ENCODE data around the gene SLC17A1. TPM values are rescaled to one million over a fixed set of nuclear protein-coding genes. Genes with fewer than 3 reads are reported as not detected.

Gene SLC17A1, protein sequence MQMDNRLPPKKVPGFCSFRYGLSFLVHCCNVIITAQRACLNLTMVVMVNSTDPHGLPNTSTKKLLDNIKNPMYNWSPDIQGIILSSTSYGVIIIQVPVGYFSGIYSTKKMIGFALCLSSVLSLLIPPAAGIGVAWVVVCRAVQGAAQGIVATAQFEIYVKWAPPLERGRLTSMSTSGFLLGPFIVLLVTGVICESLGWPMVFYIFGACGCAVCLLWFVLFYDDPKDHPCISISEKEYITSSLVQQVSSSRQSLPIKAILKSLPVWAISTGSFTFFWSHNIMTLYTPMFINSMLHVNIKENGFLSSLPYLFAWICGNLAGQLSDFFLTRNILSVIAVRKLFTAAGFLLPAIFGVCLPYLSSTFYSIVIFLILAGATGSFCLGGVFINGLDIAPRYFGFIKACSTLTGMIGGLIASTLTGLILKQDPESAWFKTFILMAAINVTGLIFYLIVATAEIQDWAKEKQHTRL
- not detected in 2 replicates for total RNA-seq
- long read RNA-seq = 0 reads

DNA sequence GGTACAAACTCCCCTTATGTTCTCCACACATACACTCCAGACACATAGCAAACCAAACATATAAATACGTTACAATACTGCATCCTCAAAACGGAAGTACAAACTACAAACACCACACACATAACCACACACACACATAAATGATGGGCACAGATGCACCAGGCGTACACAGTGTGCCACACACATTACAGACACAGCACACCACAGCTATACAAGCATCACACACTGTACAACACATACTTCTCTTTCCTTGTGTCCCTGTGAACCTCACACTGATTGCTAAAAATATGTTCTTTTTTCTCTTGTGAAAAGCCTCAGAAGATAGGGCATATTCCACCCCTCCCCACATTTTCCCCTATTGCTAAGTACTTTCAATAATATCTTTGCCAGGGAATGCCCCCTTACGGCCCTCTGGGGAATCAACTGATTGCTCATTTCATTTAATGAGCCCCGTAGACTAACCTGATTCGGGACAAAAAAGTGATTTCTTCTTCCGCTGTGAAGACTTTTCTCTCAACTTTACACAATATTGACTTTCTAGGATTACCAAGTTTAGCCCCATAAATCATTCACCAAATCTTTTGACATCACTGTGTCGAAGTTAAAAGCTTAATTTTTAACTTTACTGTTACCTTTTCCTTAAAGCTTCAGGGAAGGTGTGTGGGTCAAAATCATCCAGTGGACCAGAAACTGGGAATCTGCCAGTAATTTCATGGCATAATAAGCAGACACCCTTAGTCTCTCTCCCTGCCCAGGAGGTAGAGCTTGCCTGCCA is at the start of gene SLC17A1:
Gene SLC17A1 (minus strand): TSS at position 521 of the 775 bp plus-strand sequence. CDS start 1,495 bp downstream, outside the sequence.
- H3K27me3 Mint-ChIP-seq (ENCODE audit: low read depth) = no peaks in the 10 kb centered on the region
- no peak within 1 kb of the TSS for H3K4me3 Mint-ChIP-seq
- H3K4me1 Mint-ChIP-seq = no peaks in the 10 kb centered on the region
- TF ChIP-seq, protein P1, sequence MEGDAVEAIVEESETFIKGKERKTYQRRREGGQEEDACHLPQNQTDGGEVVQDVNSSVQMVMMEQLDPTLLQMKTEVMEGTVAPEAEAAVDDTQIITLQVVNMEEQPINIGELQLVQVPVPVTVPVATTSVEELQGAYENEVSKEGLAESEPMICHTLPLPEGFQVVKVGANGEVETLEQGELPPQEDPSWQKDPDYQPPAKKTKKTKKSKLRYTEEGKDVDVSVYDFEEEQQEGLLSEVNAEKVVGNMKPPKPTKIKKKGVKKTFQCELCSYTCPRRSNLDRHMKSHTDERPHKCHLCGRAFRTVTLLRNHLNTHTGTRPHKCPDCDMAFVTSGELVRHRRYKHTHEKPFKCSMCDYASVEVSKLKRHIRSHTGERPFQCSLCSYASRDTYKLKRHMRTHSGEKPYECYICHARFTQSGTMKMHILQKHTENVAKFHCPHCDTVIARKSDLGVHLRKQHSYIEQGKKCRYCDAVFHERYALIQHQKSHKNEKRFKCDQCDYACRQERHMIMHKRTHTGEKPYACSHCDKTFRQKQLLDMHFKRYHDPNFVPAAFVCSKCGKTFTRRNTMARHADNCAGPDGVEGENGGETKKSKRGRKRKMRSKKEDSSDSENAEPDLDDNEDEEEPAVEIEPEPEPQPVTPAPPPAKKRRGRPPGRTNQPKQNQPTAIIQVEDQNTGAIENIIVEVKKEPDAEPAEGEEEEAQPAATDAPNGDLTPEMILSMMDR (conservative IDR thresholded peaks at IDR 0.05) = no peak
- H3K27ac Mint-ChIP-seq (ENCODE audit: unreplicated experiment) = no peak within 1 kb of the TSS
- H3K36me3 Mint-ChIP-seq (ENCODE audit: low read depth) = no peaks in the 10 kb centered on the region
- DNase-seq (ENCODE audit: low read depth, low spot score) = no peak
- no peaks in the 10 kb centered on the region for H3K9me3 Mint-ChIP-seq

DNA sequence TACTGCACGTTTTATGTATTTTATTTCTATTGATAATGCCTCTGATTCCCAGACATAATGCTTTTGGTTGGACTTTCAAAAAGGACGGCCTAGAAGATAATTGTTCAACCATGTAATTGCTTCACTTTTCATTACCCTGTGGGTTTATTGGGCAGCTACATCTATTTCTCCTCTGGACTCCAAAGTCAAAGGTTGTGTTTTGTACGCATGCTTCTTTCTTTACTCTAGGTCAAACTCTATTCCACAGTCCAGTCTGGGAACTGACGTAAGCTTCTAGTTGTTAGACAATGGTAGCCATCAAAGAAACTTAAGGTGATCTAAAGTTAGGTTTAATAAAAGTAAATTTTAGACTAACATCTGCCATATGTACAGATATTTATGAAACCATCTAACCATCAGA is 48.7 kb upstream of the SLC17A1 start:
- Mint-ChIP-seq H3K36me3 (ENCODE audit: low read depth) (no peaks in the 10 kb centered on the region), H3K27me3 (ENCODE audit: low read depth) (peaks cover 7% of the 10 kb centered on the region), H3K4me1 (no peaks in the 10 kb centered on the region), H3K4me3 (no peak overlapping the region), H3K27ac (ENCODE audit: unreplicated experiment) (no peak overlapping the region), H3K9me3 (no peaks in the 10 kb centered on the region)
- DNase-seq (ENCODE audit: low read depth, low spot score) = no peak
- TF ChIP-seq, protein P1 (conservative IDR thresholded peaks at IDR 0.05) = no peak

DNA sequence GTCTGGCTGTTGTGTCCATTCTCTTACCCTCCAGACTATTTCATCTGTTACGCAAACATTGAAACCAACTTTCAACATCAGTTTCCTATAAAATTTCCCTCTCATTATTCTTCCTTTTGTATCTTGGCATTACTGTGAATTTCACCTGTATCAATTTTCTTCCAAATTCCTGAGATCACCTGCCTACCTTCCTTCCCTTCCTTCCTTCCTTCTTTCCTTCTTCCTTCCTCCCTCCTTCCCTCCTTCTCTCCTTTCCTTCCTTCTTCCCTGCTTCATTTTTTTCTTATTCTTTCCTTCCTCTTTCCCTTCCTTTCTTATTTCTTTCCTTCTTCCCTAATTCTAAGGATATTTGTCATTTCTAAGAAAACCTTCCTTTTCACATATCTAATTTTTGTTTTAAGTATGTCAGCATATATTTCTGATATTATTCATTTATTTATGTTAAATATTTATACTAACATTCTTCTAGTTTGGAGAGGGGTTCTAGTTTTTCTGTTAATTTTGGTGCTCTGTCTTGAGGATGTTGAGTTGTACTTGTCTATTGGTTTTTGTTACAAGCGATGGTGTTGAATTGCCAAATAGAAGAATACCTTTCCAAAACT is 47.0 kb upstream of the SLC17A1 start:
- H3K36me3 Mint-ChIP-seq (ENCODE audit: low read depth) = no peaks in the 10 kb centered on the region
- TF ChIP-seq, protein P1 (conservative IDR thresholded peaks at IDR 0.05) = no peak
- no peaks in the 10 kb centered on the region for H3K4me1 Mint-ChIP-seq
- peaks cover 7% of the 10 kb centered on the region for H3K27me3 Mint-ChIP-seq (ENCODE audit: low read depth)
- H3K4me3 Mint-ChIP-seq = no peak overlapping the region
- DNase-seq (ENCODE audit: low read depth, low spot score) = no peak
- no peaks in the 10 kb centered on the region for H3K9me3 Mint-ChIP-seq
- no peak overlapping the region for H3K27ac Mint-ChIP-seq (ENCODE audit: unreplicated experiment)

DNA sequence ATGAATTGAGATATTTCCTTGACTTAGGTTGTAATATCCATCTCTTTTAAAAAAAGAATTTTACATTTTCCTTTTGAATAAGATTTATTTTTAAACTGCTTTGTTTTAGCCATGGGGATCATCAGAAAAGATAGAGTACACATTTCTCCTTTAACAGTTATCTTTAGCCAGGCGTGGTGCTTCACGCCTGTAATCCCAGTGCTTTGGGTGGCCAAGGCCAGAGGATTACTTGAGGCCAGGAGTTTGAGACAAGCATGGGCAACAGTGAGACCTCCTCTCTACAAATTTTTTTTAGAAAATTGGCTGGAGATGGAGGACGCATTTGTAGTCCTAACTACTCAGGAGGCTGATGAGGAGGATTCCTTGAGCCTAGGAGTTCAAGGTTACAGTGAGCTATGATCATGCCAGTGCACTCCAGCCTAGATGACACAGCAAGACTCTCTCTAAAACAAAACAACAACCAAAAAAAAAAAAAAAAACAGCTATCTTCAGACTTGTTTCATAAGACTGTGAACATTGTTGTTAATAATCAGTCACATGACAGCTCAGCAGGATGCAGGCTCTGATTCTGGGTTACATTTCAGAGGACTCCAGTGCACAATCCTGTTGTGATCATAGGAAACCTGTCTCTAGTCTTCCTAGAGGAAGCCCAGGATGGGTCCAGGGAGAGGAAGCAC is 44.2 kb upstream of the SLC17A1 start:
- Mint-ChIP-seq H3K36me3 (ENCODE audit: low read depth) (no peaks in the 10 kb centered on the region), H3K27ac (ENCODE audit: unreplicated experiment) (no peak overlapping the region), H3K9me3 (peaks cover 3% of the 10 kb centered on the region), H3K4me3 (no peak overlapping the region), H3K27me3 (ENCODE audit: low read depth) (no peaks in the 10 kb centered on the region), H3K4me1 (no peaks in the 10 kb centered on the region)
- no peak for DNase-seq (ENCODE audit: low read depth, low spot score)
- TF ChIP-seq, protein P1 (conservative IDR thresholded peaks at IDR 0.05) = no peak

DNA sequence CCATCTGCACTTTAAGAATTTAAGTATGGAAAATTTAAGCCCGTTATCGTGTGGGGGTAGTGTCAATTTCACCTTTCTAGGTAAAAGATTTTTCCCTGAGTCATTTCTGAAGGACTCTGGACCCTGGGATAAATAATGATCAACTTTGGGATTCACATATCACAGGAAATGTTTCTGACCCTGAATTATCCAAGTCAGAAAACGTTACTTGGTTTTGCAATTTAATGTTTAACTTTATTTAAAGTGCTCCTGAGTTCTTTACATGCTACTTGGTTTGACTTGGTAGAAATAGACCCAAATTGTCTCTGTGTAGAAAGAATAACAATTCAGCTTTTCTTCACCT is 43.7 kb upstream of the SLC17A1 start:
- TF ChIP-seq, protein P1 (conservative IDR thresholded peaks at IDR 0.05) = no peak
- H3K27ac Mint-ChIP-seq (ENCODE audit: unreplicated experiment) = no peak overlapping the region
- DNase-seq (ENCODE audit: low read depth, low spot score) = no peak
- H3K4me1 Mint-ChIP-seq = no peaks in the 10 kb centered on the region
- no peaks in the 10 kb centered on the region for H3K27me3 Mint-ChIP-seq (ENCODE audit: low read depth)
- H3K9me3 Mint-ChIP-seq = peaks cover 3% of the 10 kb centered on the region
- no peak overlapping the region for H3K4me3 Mint-ChIP-seq
- H3K36me3 Mint-ChIP-seq (ENCODE audit: low read depth) = no peaks in the 10 kb centered on the region

Measured in neural crest cell (in vitro differentiated cells).